MCF 10A (cell line): ENCODE data around the gene APOC3. TPM values are rescaled to one million over a fixed set of nuclear protein-coding genes. Genes with fewer than 3 reads are reported as not detected.

Experiments used
- BruUV-seq: library from RNA; stranded (reverse); fragments of 400-500 nt; replicated peaks from 2 replicates; lab custom pipeline; 2021; lab: Mats Ljungman, UMichigan
- CTCF ChIA-PET: fragments of 300-600 bp; sonication (Branson Sonifier 250); formaldehyde crosslinking; extraction: SDS; loops from one replicate; lab custom pipeline; 2021; ENCODE audit warnings: antibody characterized with exemption, inconsistent platforms; lab: Yijun Ruan, JAX
- POLR2A ChIA-PET: fragments of 300-600, 350-650 bp; sonication (Branson Sonifier 250); formaldehyde crosslinking; extraction: SDS; loops from one replicate; lab custom pipeline; 2020; ENCODE audit warnings: antibody characterized with exemption, inconsistent platforms; lab: Yijun Ruan, JAX
- DNase-seq: peaks from one replicate; pipeline ENCODE4 v3.0.0-alpha.2; 2018; ENCODE audit not compliant: unreplicated experiment
- H3K27ac Mint-ChIP-seq: one replicate; pipeline ENCODE4 v1.8.0; 2022; ENCODE audit warnings: mild to moderate bottlenecking, low read depth, mixed read lengths; ENCODE audit not compliant: unreplicated experiment
- H3K27me3 Mint-ChIP-seq: one replicate; pipeline ENCODE4 v1.8.0; 2022; ENCODE audit warnings: mixed read lengths; ENCODE audit not compliant: insufficient read depth, unreplicated experiment
- H3K36me3 Mint-ChIP-seq: one replicate; pipeline ENCODE4 v1.8.0; 2022; ENCODE audit warnings: mild to moderate bottlenecking, moderate library complexity, mixed read lengths; ENCODE audit not compliant: insufficient read depth, unreplicated experiment
- H3K4me1 Mint-ChIP-seq: one replicate; pipeline ENCODE4 v1.8.0; 2022; ENCODE audit warnings: mixed read lengths; ENCODE audit not compliant: insufficient read depth, unreplicated experiment
- H3K4me3 Mint-ChIP-seq: one replicate; pipeline ENCODE4 v1.8.0; 2022; ENCODE audit warnings: mild to moderate bottlenecking, moderate library complexity, mixed read lengths; ENCODE audit not compliant: unreplicated experiment
- H3K9me3 Mint-ChIP-seq: one replicate; pipeline ENCODE4 v1.8.0; 2022; ENCODE audit warnings: mixed read lengths; ENCODE audit not compliant: unreplicated experiment
- intact Hi-C: fragments of 100-400 bp; cut with micrococcal nuclease; formaldehyde crosslinking; loops from 2 replicates; pipeline ENCODE4 v1.14.1; 2022
- total RNA-seq: library from RNA; stranded (reverse); gene quantifications from 2 replicates; pipeline ENCODE4 v1.2.3, GENCODE V29; 2022
- TF ChIP-seq, protein P1 (sequence below): fragments of 200-600 bp; IDR thresholded peaks from one replicate; pipeline ENCODE4 v1.8.0; 2022; ENCODE audit warnings: antibody characterized with exemption, mild to moderate bottlenecking; ENCODE audit not compliant: unreplicated experiment

APOC3 gene
- total RNA-seq, 1 experiment from 2014 or later, result not detected

DNA sequence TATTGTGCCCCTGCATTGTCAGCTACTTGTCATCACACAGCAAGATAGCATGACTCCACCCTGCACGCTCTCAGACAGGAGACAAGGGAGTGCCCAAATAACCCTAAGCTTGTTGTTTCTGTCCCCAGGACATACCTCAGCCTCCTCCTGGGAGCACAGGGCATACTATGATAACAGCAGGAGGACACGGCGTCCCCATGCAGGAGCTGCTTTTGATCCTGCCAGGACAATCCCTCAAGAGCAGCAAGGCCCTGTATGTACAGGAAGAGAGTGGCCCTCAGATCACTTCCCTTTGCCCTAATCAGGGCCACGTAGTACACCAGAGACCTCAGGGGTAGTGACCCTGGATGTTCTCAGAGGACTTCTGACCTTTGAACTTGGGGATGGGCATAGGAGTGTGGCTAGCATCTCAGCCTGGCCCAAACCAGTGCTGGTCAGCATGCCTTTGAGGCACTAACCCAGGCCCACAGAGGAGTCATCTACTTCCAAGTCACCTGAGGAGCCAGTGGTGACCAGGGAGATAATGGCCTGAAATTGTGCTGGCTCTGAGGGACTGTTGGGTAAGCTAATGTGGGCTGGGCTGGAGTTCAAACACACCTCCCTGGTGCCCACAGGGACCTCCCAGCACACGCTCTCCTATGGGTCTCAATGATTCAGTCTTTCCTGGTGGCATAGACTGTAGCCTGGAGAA, 15.8 kb upstream of the APOC3 start:
- Mint-ChIP-seq H3K36me3 (peaks cover 13% of the 10 kb centered on the region), H3K4me1 (peaks cover 10% of the 10 kb centered on the region), H3K4me3 (no peak overlapping the region), H3K27ac (peak overlapping the region; percentile 35), H3K9me3 (no peaks in the 10 kb centered on the region), H3K27me3 (no peaks in the 10 kb centered on the region)
- BruUV-seq, result no TSS peak
- ChIA-PET POLR2A (interaction anchor here (0.9 kb wide), 1 partner anchor 41 kb away, joined by 4 read pairs; the partner anchor contains the start of gene BUD13), CTCF (interaction anchor here (0.6 to 1.6 kb wide), 3 partner anchors 16 to 23 kb away, joined by 3 to 6 read pairs (median 3); no protein-coding TSS in a partner anchor)
- no peak for DNase-seq
- TF ChIP-seq, protein P1, sequence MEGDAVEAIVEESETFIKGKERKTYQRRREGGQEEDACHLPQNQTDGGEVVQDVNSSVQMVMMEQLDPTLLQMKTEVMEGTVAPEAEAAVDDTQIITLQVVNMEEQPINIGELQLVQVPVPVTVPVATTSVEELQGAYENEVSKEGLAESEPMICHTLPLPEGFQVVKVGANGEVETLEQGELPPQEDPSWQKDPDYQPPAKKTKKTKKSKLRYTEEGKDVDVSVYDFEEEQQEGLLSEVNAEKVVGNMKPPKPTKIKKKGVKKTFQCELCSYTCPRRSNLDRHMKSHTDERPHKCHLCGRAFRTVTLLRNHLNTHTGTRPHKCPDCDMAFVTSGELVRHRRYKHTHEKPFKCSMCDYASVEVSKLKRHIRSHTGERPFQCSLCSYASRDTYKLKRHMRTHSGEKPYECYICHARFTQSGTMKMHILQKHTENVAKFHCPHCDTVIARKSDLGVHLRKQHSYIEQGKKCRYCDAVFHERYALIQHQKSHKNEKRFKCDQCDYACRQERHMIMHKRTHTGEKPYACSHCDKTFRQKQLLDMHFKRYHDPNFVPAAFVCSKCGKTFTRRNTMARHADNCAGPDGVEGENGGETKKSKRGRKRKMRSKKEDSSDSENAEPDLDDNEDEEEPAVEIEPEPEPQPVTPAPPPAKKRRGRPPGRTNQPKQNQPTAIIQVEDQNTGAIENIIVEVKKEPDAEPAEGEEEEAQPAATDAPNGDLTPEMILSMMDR, result no peak
- intact Hi-C loops, result no loop called here

DNA sequence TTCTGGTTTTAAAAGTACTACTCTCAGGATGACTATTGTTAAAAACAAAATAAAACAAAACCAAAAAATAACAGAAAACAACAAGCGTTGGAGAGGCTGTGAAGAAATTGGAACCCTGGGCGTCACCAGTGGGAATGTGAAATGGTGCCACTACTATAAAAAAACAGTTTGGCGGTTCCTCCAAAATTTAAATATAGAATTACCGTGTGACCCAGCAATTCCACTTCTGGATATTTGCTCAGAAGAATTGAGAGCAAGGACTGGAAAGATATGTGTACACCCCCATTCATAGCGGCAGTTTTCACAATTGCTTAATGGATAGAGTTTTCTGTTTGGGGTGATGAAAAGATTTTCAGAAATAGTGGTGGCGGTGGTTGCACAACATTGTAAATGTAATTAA, 15.2 kb upstream of the APOC3 start:
- no peak overlapping the region for H3K4me3 Mint-ChIP-seq
- no peaks in the 10 kb centered on the region for H3K27me3 Mint-ChIP-seq
- DNase-seq, result no peak
- peaks cover 6% of the 10 kb centered on the region for H3K4me1 Mint-ChIP-seq
- intact Hi-C loops, result no loop called here
- H3K36me3 Mint-ChIP-seq, result peaks cover 7% of the 10 kb centered on the region
- TF ChIP-seq, protein P1, result no peak
- H3K27ac Mint-ChIP-seq, result no peak overlapping the region
- H3K9me3 Mint-ChIP-seq, result no peaks in the 10 kb centered on the region
- ChIA-PET CTCF (no interaction called here), POLR2A (no interaction called here)
- no TSS peak for BruUV-seq

DNA sequence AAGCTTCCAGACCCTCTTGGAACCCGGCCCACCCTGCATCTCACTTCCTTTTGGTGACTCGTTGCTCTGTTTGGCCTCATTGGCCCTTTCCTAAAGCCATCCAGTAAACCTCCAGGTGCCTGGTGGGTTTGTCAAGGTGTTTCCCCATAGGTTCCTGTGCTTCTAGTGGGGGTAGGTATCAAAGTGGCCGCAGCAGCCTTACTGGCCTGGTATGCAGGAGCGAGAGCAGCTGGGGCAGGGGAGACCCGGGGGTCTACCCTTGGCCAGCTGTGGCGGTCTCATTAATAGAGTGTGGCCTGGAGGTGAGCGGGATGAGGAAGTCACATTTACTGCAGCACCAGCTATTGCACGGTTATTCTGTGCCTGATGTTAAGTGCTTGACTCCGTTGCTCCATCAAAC, 10.7 kb upstream of the APOC3 start:
- POLR2A ChIA-PET, result no interaction called here
- no peak overlapping the region for H3K27ac Mint-ChIP-seq
- H3K27me3 Mint-ChIP-seq, result no peaks in the 10 kb centered on the region
- H3K4me3 Mint-ChIP-seq, result no peak overlapping the region
- DNase-seq, result no peak
- intact Hi-C loops, result no loop called here
- no peaks in the 10 kb centered on the region for H3K4me1 Mint-ChIP-seq
- TF ChIP-seq, protein P1, result no peak
- CTCF ChIA-PET, result interaction anchor here (0.7 kb wide), 1 partner anchor 602 kb away, joined by 3 read pairs; no protein-coding TSS in a partner anchor
- BruUV-seq, result no TSS peak
- no peaks in the 10 kb centered on the region for H3K9me3 Mint-ChIP-seq
- H3K36me3 Mint-ChIP-seq, result no peaks in the 10 kb centered on the region

DNA sequence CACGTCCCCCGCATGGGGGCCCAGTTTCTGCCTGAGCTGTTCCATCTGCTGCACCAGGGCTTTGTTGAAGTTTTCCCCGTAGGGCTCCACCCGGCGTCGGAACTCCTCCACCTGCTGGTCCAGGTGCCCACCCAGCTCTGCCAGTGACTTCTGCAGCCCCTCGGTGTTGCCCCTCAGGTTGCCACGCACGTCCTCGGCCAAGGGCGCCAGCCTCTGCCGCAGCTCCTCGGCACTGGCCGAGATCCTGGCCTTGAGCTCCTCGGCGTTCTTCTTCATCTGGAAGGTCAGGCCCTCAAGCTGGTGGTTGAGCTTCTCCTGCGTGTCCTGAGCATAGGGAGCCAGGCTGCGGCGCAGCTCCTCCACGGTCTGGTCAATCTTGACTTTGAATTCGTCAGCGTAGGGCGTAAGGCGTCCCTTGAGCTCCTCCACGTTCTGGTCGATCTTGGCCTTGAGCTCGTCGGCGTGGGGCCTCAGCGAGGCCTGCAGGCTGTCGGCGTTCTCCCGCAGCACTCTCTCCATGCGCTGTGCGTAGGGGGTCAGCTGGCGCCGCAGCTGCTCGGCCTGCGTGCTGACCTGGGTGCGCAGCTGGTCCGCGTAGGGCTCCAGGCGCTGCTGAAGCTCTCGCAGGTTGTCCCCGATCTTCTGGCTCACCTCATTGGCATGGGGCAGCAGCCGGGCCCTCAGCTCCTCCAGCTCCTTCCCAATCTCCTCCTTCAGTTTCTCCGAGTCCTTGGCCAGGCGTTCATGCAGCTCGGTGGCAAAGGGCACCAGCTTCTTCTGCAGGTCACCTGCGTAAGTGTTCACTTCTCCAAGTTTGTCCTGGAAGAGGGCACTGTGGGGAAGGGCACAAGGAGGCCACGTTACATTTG, 8.4 kb upstream of the APOC3 start:
- DNase-seq, result no peak
- no TSS peak for BruUV-seq
- Mint-ChIP-seq H3K36me3 (no peaks in the 10 kb centered on the region), H3K9me3 (no peaks in the 10 kb centered on the region), H3K4me3 (no peak overlapping the region), H3K27me3 (no peaks in the 10 kb centered on the region), H3K27ac (no peak overlapping the region), H3K4me1 (no peaks in the 10 kb centered on the region)
- CTCF ChIA-PET, result interaction anchor here (1.2 to 2.5 kb wide), 3 partner anchors 15 to 195 kb away, joined by 3 to 16 read pairs (median 5); partner anchors contain the start of gene APOA1
- intact Hi-C loops, result no loop called here
- TF ChIP-seq, protein P1, result no peak
- POLR2A ChIA-PET, result interaction anchor here (0.9 to 1.3 kb wide), 3 partner anchors 12 to 33 kb away, joined by 3 to 4 read pairs (median 3); partner anchors contain the start of gene ZPR1
